Lung (tissue), 12 donors: ENCODE data around the gene APOBEC2. TPM values are rescaled to one million over a fixed set of nuclear protein-coding genes. Genes with fewer than 3 reads are reported as not detected.

Experiments
- ATAC-seq: fragments of 200-7000 bp; cut with Tn5 transposase; one replicate; pipeline ENCODE4 v1.9.1; 2020; ENCODE audit warnings: moderate number of reproducible peaks; ENCODE audit not compliant: insufficient read depth, low FRiP score
- DNase-seq, 3 donors: peaks; one replicate each; pipeline ENCODE4 v3.0.0-alpha.2; 2013 to 2017
- H3K27ac ChIP-seq, 2 donors: one replicate each; pipeline ENCODE4 v1.5.1; 2013; ENCODE audit warnings: mild to moderate bottlenecking in 2 of 2, moderate library complexity in 2 of 2, control low read depth in 1 of 2, inconsistent platforms in 1 of 2, low read depth in 1 of 2, low read length in 1 of 2
- H3K27me3 ChIP-seq, 3 donors: one replicate each; pipeline ENCODE4 v1.5.1; 2013; ENCODE audit warnings: low read length in 2 of 3; ENCODE audit not compliant: control insufficient read depth in 3 of 3, insufficient read depth in 3 of 3
- H3K36me3 ChIP-seq, 4 donors: one replicate each; pipeline ENCODE4 v1.5.1; 2013; ENCODE audit warnings: low read length in 4 of 4, mild to moderate bottlenecking in 1 of 4, moderate library complexity in 1 of 4; ENCODE audit not compliant: control insufficient read depth in 4 of 4, insufficient read depth in 4 of 4
- H3K4me1 ChIP-seq, 5 donors: one replicate each; pipeline ENCODE4 v1.5.1; 2013; ENCODE audit warnings: low read length in 5 of 5, mild to moderate bottlenecking in 2 of 5, moderate library complexity in 1 of 5; ENCODE audit not compliant: control insufficient read depth in 5 of 5, insufficient read depth in 5 of 5
- H3K4me3 ChIP-seq: one replicate; pipeline ENCODE4 v1.5.1; 2013; ENCODE audit warnings: mild to moderate bottlenecking, control low read depth, moderate library complexity
- H3K9ac ChIP-seq, 2 donors: one replicate each; pipeline ENCODE4 v1.5.1; 2013; ENCODE audit warnings: low read length in 2 of 2, control low read depth in 1 of 2; ENCODE audit not compliant: insufficient read depth in 1 of 2
- H3K9me3 ChIP-seq, 4 donors: one replicate each; pipeline ENCODE4 v1.5.1; 2013; ENCODE audit warnings: low read length in 3 of 4, mild to moderate bottlenecking in 1 of 4, moderate library complexity in 1 of 4; ENCODE audit not compliant: control insufficient read depth in 4 of 4, insufficient read depth in 3 of 4
- WGBS, 2 donors: extraction: QIAGEN DNeasy Blood & Tissue Kit; methylation state at CpG; one replicate each; pipeline ENCODE4 v1.1.7; 2013; 5-methylcytosine and 5-hydroxymethylcytosine counted together
- polyA plus RNA-seq, 2 donors: library from polyadenylated mRNA; stranded (reverse); fragments of 200-250 nt; gene quantifications; one replicate each; pipeline ENCODE4 v1.2.1, GENCODE V29; 2013
- total RNA-seq, 2 donors: library from RNA; depleted of rRNA in 1 of 2; stranded (reverse); fragments of >200 nt in 1 of 2; gene quantifications; one replicate each; pipeline ENCODE4 v1.2.1, GENCODE V29; 2014 to 2021
- TF ChIP-seq, protein P1 (sequence below): IDR thresholded peaks from 2 replicates; pipeline ENCODE4 v1.5.1; 2012; ENCODE audit warnings: mild to moderate bottlenecking; ENCODE audit errors: control extremely low read depth, extremely low read depth
- donor health status: control.
- donor health status: control.
- donor health status: Bipolar disorder and iron deficiency.
- donor health status: healthy.
- donor health status: DM: yes; HTN: yes; CAD: no.

Gene APOBEC2
- total and polyA plus RNA-seq, 4 donors: 0.10 to 0.51 (median 0.37) TPM

GRCh38 chr6:41061196-41061726 lies 8.3 kb downstream of the APOBEC2 start:
- no peak for DNase-seq
- H3K4me1 ChIP-seq: peaks cover 0 to 14% (median 0%) of the 10 kb centered on the region in 5 donors

GRCh38 chr6:41062056-41062455 lies 9.1 kb downstream of the APOBEC2 start:
- peaks cover 0 to 9% (median 6%) of the 10 kb centered on the region in 4 donors for H3K36me3 ChIP-seq
- no peak for DNase-seq
- no peaks in the 10 kb centered on the region for H3K9me3 ChIP-seq
- peaks cover 0 to 14% (median 0%) of the 10 kb centered on the region in 5 donors for H3K4me1 ChIP-seq
- H3K4me3 ChIP-seq: no peak overlapping the region
- no peaks in the 10 kb centered on the region for H3K27me3 ChIP-seq
- TF ChIP-seq, protein P1, sequence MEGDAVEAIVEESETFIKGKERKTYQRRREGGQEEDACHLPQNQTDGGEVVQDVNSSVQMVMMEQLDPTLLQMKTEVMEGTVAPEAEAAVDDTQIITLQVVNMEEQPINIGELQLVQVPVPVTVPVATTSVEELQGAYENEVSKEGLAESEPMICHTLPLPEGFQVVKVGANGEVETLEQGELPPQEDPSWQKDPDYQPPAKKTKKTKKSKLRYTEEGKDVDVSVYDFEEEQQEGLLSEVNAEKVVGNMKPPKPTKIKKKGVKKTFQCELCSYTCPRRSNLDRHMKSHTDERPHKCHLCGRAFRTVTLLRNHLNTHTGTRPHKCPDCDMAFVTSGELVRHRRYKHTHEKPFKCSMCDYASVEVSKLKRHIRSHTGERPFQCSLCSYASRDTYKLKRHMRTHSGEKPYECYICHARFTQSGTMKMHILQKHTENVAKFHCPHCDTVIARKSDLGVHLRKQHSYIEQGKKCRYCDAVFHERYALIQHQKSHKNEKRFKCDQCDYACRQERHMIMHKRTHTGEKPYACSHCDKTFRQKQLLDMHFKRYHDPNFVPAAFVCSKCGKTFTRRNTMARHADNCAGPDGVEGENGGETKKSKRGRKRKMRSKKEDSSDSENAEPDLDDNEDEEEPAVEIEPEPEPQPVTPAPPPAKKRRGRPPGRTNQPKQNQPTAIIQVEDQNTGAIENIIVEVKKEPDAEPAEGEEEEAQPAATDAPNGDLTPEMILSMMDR: no peak
- WGBS, 2 donors: 83 to 93% methylated on average over 1 of the region's 1 CpG
- H3K27ac ChIP-seq: peak overlapping the region in 1 of 2 donors; percentile 47
- ATAC-seq: no peak
- no peak overlapping the region for H3K9ac ChIP-seq

More at GRCh38 chr6:41061196-41061726, 8.3 kb downstream of the APOBEC2 start:
- TF ChIP-seq, protein P1: no peak
- Histone ChIP-seq H3K27me3 (no peaks in the 10 kb centered on the region), H3K36me3 (peaks cover 0 to 9% (median 5%) of the 10 kb centered on the region in 4 donors), H3K9me3 (no peaks in the 10 kb centered on the region), H3K9ac (no peak overlapping the region), H3K4me3 (no peak overlapping the region), H3K27ac (peak overlapping the region in 1 of 2 donors; percentile 47)
- WGBS, 2 donors: 82 to 84% methylated on average over 13 of the region's 13 CpGs
- ATAC-seq: no peak

DNA sequence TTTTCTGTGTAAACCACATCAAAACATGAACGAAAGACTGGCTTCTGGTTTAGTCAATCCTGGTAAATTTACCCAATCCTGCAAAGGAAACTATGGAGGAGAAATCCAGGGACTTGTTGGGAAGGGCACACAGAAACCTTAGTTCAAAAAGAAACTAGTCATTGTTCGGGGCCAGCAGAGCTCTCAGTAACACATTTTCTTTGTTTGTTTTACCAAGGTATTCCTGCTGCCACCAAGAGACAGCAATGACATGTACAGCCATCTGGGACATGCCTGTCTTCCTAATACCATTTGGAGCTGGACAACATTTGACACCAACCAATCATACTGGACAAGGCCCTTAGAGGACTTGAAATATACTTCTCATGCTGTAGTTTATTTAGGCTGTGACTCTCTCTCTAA lies 10.9 kb downstream of the APOBEC2 start:
- ATAC-seq: no peak
- H3K4me1 ChIP-seq: peaks cover 0 to 9% (median 0%) of the 10 kb centered on the region in 5 donors
- 84% methylated on average over 2 of the region's 2 CpGs for WGBS, 2 donors
- peak overlapping the region in 1 of 2 donors; percentile 6 for H3K27ac ChIP-seq
- TF ChIP-seq, protein P1: no peak
- H3K27me3 ChIP-seq: no peaks in the 10 kb centered on the region
- DNase-seq: no peak
- no peak overlapping the region for H3K4me3 ChIP-seq
- no peaks in the 10 kb centered on the region for H3K9me3 ChIP-seq
- peaks cover 0 to 16% (median 8%) of the 10 kb centered on the region in 4 donors for H3K36me3 ChIP-seq
- no peak overlapping the region for H3K9ac ChIP-seq
